HepG2 (cell line): Measurements from ENCODE around the gene SOCS3. TPM values are rescaled to one million over a fixed set of nuclear protein-coding genes. Genes with fewer than 3 reads are reported as not detected.
A peak's percentile ranks its signal among the peaks of the same experiment; 100 is the strongest.
"Not testable (repeated sequence)": the region's sequence is repeated elsewhere in the genome, so short reads cannot be mapped to it uniquely, and the experiment has no call there.

ENCODE experiments used
- ATAC-seq: fragments of 200-7000 bp; cut with Tn5 transposase; 3 replicates; pipeline ENCODE4 v1.9.1; 2020; ENCODE audit warnings: mild to moderate bottlenecking, moderate library complexity
- BruUV-seq: library from RNA; stranded (reverse); fragments of 400-500 nt; replicated peaks from 2 replicates; lab custom pipeline; 2021; lab: Mats Ljungman, UMichigan
- CTCF ChIA-PET: fragments of 300-600 bp; formaldehyde crosslinking; extraction: SDS; loops from one replicate; lab custom pipeline; 2021; ENCODE audit warnings: low total read pairs, inconsistent platforms, low intra/inter-chr PET ratio; lab: Yijun Ruan, JAX
- POLR2A ChIA-PET: fragments of 350-600 bp; sonication (Branson Sonifier 250); formaldehyde crosslinking; loops from one replicate; lab custom pipeline; 2020; ENCODE audit warnings: antibody characterized with exemption, inconsistent platforms; lab: Yijun Ruan, JAX
- DNase-seq: peaks from one replicate; pipeline ENCODE4 v3.0.0-alpha.2; 2015; ENCODE audit warnings: low spot score
- FAIRE-seq: peaks from 3 replicates; lab custom pipeline; 2011; peaks lifted over from hg19 to GRCh38; lab: Jason Lieb, UNC
- H2AFZ ChIP-seq: one replicate; pipeline ENCODE4 v1.6.1; 2011; ENCODE audit warnings: low read length, inconsistent platforms
- H3K27ac ChIP-seq: fragments of 300-600 bp; 3 replicates; pipeline ENCODE4 v1.8.0; 2011; ENCODE audit warnings: mixed run types, mild to moderate bottlenecking, mixed read lengths, low read length, inconsistent platforms; ENCODE audit not compliant: insufficient read depth; ENCODE audit errors: extremely low read length
- H3K27me3 ChIP-seq, 2 experiments: fragments of 200-600 bp in 1 of 2; 2 replicates in 1 of 2; 3 replicates in 1 of 2; pipeline versions ENCODE4 v1.6.0 to v1.8.0; 2011; ENCODE audit warnings: low read length in 2 of 2, mild to moderate bottlenecking in 2 of 2, moderate library complexity in 2 of 2, inconsistent platforms in 1 of 2; ENCODE audit not compliant: insufficient read depth in 2 of 2, control insufficient read depth in 1 of 2
- H3K36me3 ChIP-seq, 2 experiments: fragments of 200-600 bp in 1 of 2; replicated peaks in 1 of 2; 2 replicates in 1 of 2; 3 replicates in 1 of 2; pipeline versions ENCODE4 v1.5.1 to v1.8.0; 2011; ENCODE audit warnings: low read length in 2 of 2, inconsistent platforms in 1 of 2; ENCODE audit not compliant: insufficient read depth in 2 of 2, control insufficient read depth in 1 of 2
- H3K4me1 ChIP-seq: 2 replicates; pipeline ENCODE4 v1.5.1; 2012; ENCODE audit warnings: low read length, inconsistent platforms; ENCODE audit not compliant: insufficient read depth
- H3K4me2 ChIP-seq: 2 replicates; pipeline ENCODE4 v1.6.0; 2011; ENCODE audit warnings: low read depth, low read length, inconsistent platforms
- H3K4me3 ChIP-seq, 3 experiments: fragments of 200-600 bp in 1 of 3; sonication (generic), shearing (Covaris generic) in 1 of 3; replicated peaks in 1 of 3; 2 replicates each; pipeline ENCODE4 v1.5.1; 2011 to 2016; ENCODE audit warnings: low read length in 3 of 3, inconsistent platforms in 2 of 3, low read depth in 2 of 3, mild to moderate bottlenecking in 2 of 3, control low read depth in 1 of 3, mixed read lengths in 1 of 3; ENCODE audit not compliant: insufficient read depth in 1 of 3
- H3K79me2 ChIP-seq: one replicate; pipeline ENCODE4 v1.6.1; 2011; ENCODE audit warnings: low read length, inconsistent platforms; ENCODE audit not compliant: insufficient read depth
- H3K9ac ChIP-seq: 2 replicates; pipeline ENCODE4 v1.6.0; 2011; ENCODE audit warnings: mild to moderate bottlenecking, low read depth, low read length, inconsistent platforms; ENCODE audit not compliant: insufficient read depth
- H3K9me3 ChIP-seq: 2 replicates; pipeline ENCODE4 v1.5.1; 2012; ENCODE audit warnings: mild to moderate bottlenecking, low read length
- H4K20me1 ChIP-seq: 2 replicates; pipeline ENCODE4 v1.6.0; 2011; ENCODE audit warnings: inconsistent platforms, mild to moderate bottlenecking, low read length, moderate library complexity; ENCODE audit not compliant: insufficient read depth
- FOXP1 ChIP-seq, 2 experiments: fragments of 450-650 bp in 1 of 2; IDR thresholded peaks; 2 replicates each; pipeline ENCODE4 v1.6.1; 2017 to 2018; ENCODE audit warnings: antibody characterized with exemption in 1 of 2
- NR2C2 ChIP-seq: sonication (generic); formaldehyde crosslinking; IDR thresholded peaks from 2 replicates; pipeline ENCODE4 v1.4.0; 2020; ENCODE audit warnings: missing genetic modification reagents, mild to moderate bottlenecking, moderate library complexity, borderline replicate concordance
- NR2F6 ChIP-seq, 2 experiments: IDR thresholded peaks; 2 replicates each; pipeline ENCODE4 v1.6.1; 2016; ENCODE audit warnings: antibody characterized with exemption in 1 of 2, mild to moderate bottlenecking in 1 of 2
- RARA ChIP-seq: IDR thresholded peaks from 2 replicates; pipeline ENCODE4 v1.6.1; 2016; ENCODE audit warnings: missing genetic modification reagents, missing compliant biosample characterization
- RXRA ChIP-seq: sonication (generic); formaldehyde crosslinking; IDR thresholded peaks from 2 replicates; pipeline ENCODE4 v1.5.1; 2020; ENCODE audit warnings: missing genetic modification reagents
- RXRB ChIP-seq: IDR thresholded peaks from 2 replicates; pipeline ENCODE4 v1.6.1; 2016; ENCODE audit warnings: borderline replicate concordance, missing genetic modification reagents, missing compliant biosample characterization
- SP5 ChIP-seq: IDR thresholded peaks from 2 replicates; pipeline ENCODE4 v1.6.1; 2016; ENCODE audit warnings: low read depth, borderline replicate concordance
- ZMYM2 ChIP-seq: sonication (generic); formaldehyde crosslinking; IDR thresholded peaks from 2 replicates; pipeline ENCODE4 v1.8.0; 2022; ENCODE audit warnings: mild to moderate bottlenecking, missing genetic modification reagents
- ZMYM3 ChIP-seq: sonication (generic); formaldehyde crosslinking; IDR thresholded peaks from 2 replicates; pipeline ENCODE4 v1.5.1; 2020; ENCODE audit warnings: mild to moderate bottlenecking, missing genetic modification reagents
- ZNF121 ChIP-seq: sonication (generic); formaldehyde crosslinking; IDR thresholded peaks from 2 replicates; pipeline ENCODE4 v1.5.0; 2020; ENCODE audit warnings: mild to moderate bottlenecking, missing genetic modification reagents
- ZNF563 ChIP-seq: sonication (generic); formaldehyde crosslinking; IDR thresholded peaks from 2 replicates; pipeline ENCODE4 v1.8.0; 2022; ENCODE audit warnings: mild to moderate bottlenecking, moderate library complexity, missing genetic modification reagents
- ZNF770 ChIP-seq: sonication (generic); formaldehyde crosslinking; IDR thresholded peaks from 2 replicates; pipeline ENCODE4 v1.5.0; 2020; ENCODE audit warnings: mild to moderate bottlenecking, missing genetic modification reagents
- WGBS: methylation state at CpG from one replicate; pipeline ENCODE4 v1.1.6; 2017; ENCODE audit warnings: low lambda C conversion rate; 5-methylcytosine and 5-hydroxymethylcytosine counted together
- in situ Hi-C: cut with HindIII; loops from 2 replicates; pipeline ENCODE4 v1.10.0; 2017; ENCODE audit warnings: low pct_unique_long_range_greater_than_20kb; ENCODE audit not compliant: extremely low pct_ligation_motif_present
- intact Hi-C: fragments of 100-400 bp; cut with micrococcal nuclease; formaldehyde crosslinking; loops from one replicate; pipeline ENCODE4 v1.10.0; 2022; ENCODE audit not compliant: unreplicated experiment
- polyA plus RNA-seq, 8 experiments: library from polyadenylated mRNA; depleted of rRNA in 3 of 8; stranded (reverse) in 7 of 8; unstranded in 1 of 8; fragments of >200 nt; fragmentation: Illumina TruSeq in 4 of 8; extraction: Trizol in 4 of 8; gene quantifications; 2 replicates each; pipeline versions ENCODE4 v1.2.1 to v1.2.3, GENCODE V29; 2011 to 2016; ENCODE audit warnings: low read depth in 4 of 8, missing spikeins in 1 of 8, mixed read lengths in 1 of 8; ENCODE audit not compliant: insufficient read depth in 1 of 8
- total RNA-seq, 5 experiments: library from RNA; depleted of rRNA; stranded (reverse); fragments of >200 nt; fragmentation: Illumina TruSeq; extraction: Trizol; gene quantifications; 2 replicates each; pipeline ENCODE4 v1.2.3, GENCODE V29; 2016; ENCODE audit warnings: low read depth in 1 of 5

Gene SOCS3
- total and polyA plus RNA-seq, 2 of the 13 experiments (the other 11 are each of a cell fraction or from before 2014, with no cell fraction given) = 0.77 to 2.4 TPM

GRCh38 chr17:78331355-78331754, 28.5 kb downstream of the SOCS3 start:
- in situ Hi-C loops; H4K20me1 ChIP-seq; H3K4me2 ChIP-seq; H3K4me3 ChIP-seq; H3K36me3 ChIP-seq; H3K27ac ChIP-seq; H3K9me3 ChIP-seq; intact Hi-C loops; FAIRE-seq; H3K9ac ChIP-seq; H2AFZ ChIP-seq; POLR2A ChIA-PET; ATAC-seq; BruUV-seq; H3K79me2 ChIP-seq; CTCF ChIA-PET; DNase-seq; TF ChIP-seq FOXP1, NR2F6 (IDR thresholded peaks at IDR 0.05): not testable (repeated sequence)
- TF ChIP-seq FOXP1 (CRISPR knock-in tag; IDR thresholded peaks at IDR 0.05) (peak; percentile 47; the same call in 1 of the 2 replicates), ZNF121 (peak; percentile 84), ZNF563 (CRISPR knock-in tag) (peak; percentile 44; the same call in 1 of the 2 replicates), SP5 (CRISPR knock-in tag) (peak; percentile 45; the same call in 1 of the 2 replicates), RXRB (0 out of 2 replicates have a peak, but pooled peaks have one; percentile 17), NR2C2 (CRISPR knock-in tag) (peak; percentile 45; the same call in 1 of the 2 replicates), RARA (CRISPR knock-in tag) (peak; percentile 79), RXRA (CRISPR knock-in tag) (peak; percentile 68; the same call in 1 of the 2 replicates), NR2F6 (CRISPR knock-in tag; IDR thresholded peaks at IDR 0.05) (peak; percentile 7; the same call in 1 of the 2 replicates), ZNF770 (peak; percentile 48; the same call in 1 of the 2 replicates), ZMYM2 (0 out of 2 replicates have a peak, but pooled peaks have one; percentile 24), ZMYM3 (CRISPR knock-in tag) (peak; percentile 34; the same call in 1 of the 2 replicates)
- H3K4me1 ChIP-seq = peaks cover 26% of the 10 kb centered on the region
- H3K27me3 ChIP-seq = peaks cover 17 to 68% of the 10 kb centered on the region in 2 experiments
- 9% methylated on average over 12 of the region's 12 CpGs for WGBS
